ENCODE data around the gene KCNK7.

Gene KCNK7

GRCh38 chr11:65627202-65627601 is 31.6 kb upstream of the KCNK7 start:
- H3K27ac ChIP-seq (ENCODE audit: low read depth, low read length): no peak overlapping the region
- H3K4me1 ChIP-seq (ENCODE audit: control insufficient read depth in 1 of 2, insufficient read depth in 2 of 2, low read length in 2 of 2): no peaks in the 10 kb centered on the region
- no peaks in the 10 kb centered on the region for H3K9me3 ChIP-seq (ENCODE audit: control insufficient read depth in 1 of 2, low read length in 2 of 2)
- H3K4me3 ChIP-seq (ENCODE audit: low read depth in 1 of 2, low read length in 2 of 2): no peak overlapping the region
- peaks cover 45 to 86% of the 10 kb centered on the region in 2 donors for H3K36me3 ChIP-seq (ENCODE audit: control insufficient read depth in 1 of 2, insufficient read depth in 2 of 2, low read length in 2 of 2)
- no peaks in the 10 kb centered on the region for H3K27me3 ChIP-seq (ENCODE audit: control insufficient read depth in 1 of 2, insufficient read depth in 2 of 2, low read length in 2 of 2)
- H3K9ac ChIP-seq (ENCODE audit: low read depth in 1 of 2, low read length in 2 of 2): no peak overlapping the region

GRCh38 chr11:65625628-65626342 is 30.2 kb upstream of the KCNK7 start:
- H3K27ac ChIP-seq (ENCODE audit: low read depth, low read length): no peak overlapping the region
- H3K36me3 ChIP-seq (ENCODE audit: control insufficient read depth in 1 of 2, insufficient read depth in 2 of 2, low read length in 2 of 2): peaks cover 45 to 90% of the 10 kb centered on the region in 2 donors
- H3K27me3 ChIP-seq (ENCODE audit: control insufficient read depth in 1 of 2, insufficient read depth in 2 of 2, low read length in 2 of 2): no peaks in the 10 kb centered on the region
- no peaks in the 10 kb centered on the region for H3K9me3 ChIP-seq (ENCODE audit: control insufficient read depth in 1 of 2, low read length in 2 of 2)
- H3K9ac ChIP-seq (ENCODE audit: low read depth in 1 of 2, low read length in 2 of 2): no peak overlapping the region
- no peak overlapping the region for H3K4me3 ChIP-seq (ENCODE audit: low read depth in 1 of 2, low read length in 2 of 2)
- no peaks in the 10 kb centered on the region for H3K4me1 ChIP-seq (ENCODE audit: control insufficient read depth in 1 of 2, insufficient read depth in 2 of 2, low read length in 2 of 2)

- Histone ChIP-seq H3K9ac (ENCODE audit: low read depth in 1 of 2, low read length in 2 of 2) (no peak overlapping the region), H3K9me3 (ENCODE audit: control insufficient read depth in 1 of 2, low read length in 2 of 2) (no peaks in the 10 kb centered on the region), H3K36me3 (ENCODE audit: control insufficient read depth in 1 of 2, insufficient read depth in 2 of 2, low read length in 2 of 2) (peaks cover 45 to 90% of the 10 kb centered on the region in 2 donors), H3K4me3 (ENCODE audit: low read depth in 1 of 2, low read length in 2 of 2) (no peak overlapping the region), H3K27ac (ENCODE audit: low read depth, low read length) (no peak overlapping the region), H3K27me3 (ENCODE audit: control insufficient read depth in 1 of 2, insufficient read depth in 2 of 2, low read length in 2 of 2) (no peaks in the 10 kb centered on the region), H3K4me1 (ENCODE audit: control insufficient read depth in 1 of 2, insufficient read depth in 2 of 2, low read length in 2 of 2) (no peaks in the 10 kb centered on the region)
Measured at GRCh38 chr11:65624931-65625627, 29.5 kb upstream of the KCNK7 start.

GRCh38 chr11:65623852-65624616 is 28.4 kb upstream of the KCNK7 start:
- Histone ChIP-seq H3K4me3 (ENCODE audit: low read depth in 1 of 2, low read length in 2 of 2) (no peak overlapping the region), H3K27ac (ENCODE audit: low read depth, low read length) (no peak overlapping the region), H3K36me3 (ENCODE audit: control insufficient read depth in 1 of 2, insufficient read depth in 2 of 2, low read length in 2 of 2) (peaks cover 44 to 90% of the 10 kb centered on the region in 2 donors), H3K27me3 (ENCODE audit: control insufficient read depth in 1 of 2, insufficient read depth in 2 of 2, low read length in 2 of 2) (no peaks in the 10 kb centered on the region), H3K4me1 (ENCODE audit: control insufficient read depth in 1 of 2, insufficient read depth in 2 of 2, low read length in 2 of 2) (no peaks in the 10 kb centered on the region), H3K9ac (ENCODE audit: low read depth in 1 of 2, low read length in 2 of 2) (no peak overlapping the region), H3K9me3 (ENCODE audit: control insufficient read depth in 1 of 2, low read length in 2 of 2) (no peaks in the 10 kb centered on the region)

- H3K4me1 ChIP-seq (ENCODE audit: control insufficient read depth in 1 of 2, insufficient read depth in 2 of 2, low read length in 2 of 2): no peaks in the 10 kb centered on the region
- H3K4me3 ChIP-seq (ENCODE audit: low read depth in 1 of 2, low read length in 2 of 2): no peak overlapping the region
- no peaks in the 10 kb centered on the region for H3K9me3 ChIP-seq (ENCODE audit: control insufficient read depth in 1 of 2, low read length in 2 of 2)
- no peak overlapping the region for H3K27ac ChIP-seq (ENCODE audit: low read depth, low read length)
- H3K36me3 ChIP-seq (ENCODE audit: control insufficient read depth in 1 of 2, insufficient read depth in 2 of 2, low read length in 2 of 2): peaks cover 40 to 92% of the 10 kb centered on the region in 2 donors
- no peaks in the 10 kb centered on the region for H3K27me3 ChIP-seq (ENCODE audit: control insufficient read depth in 1 of 2, insufficient read depth in 2 of 2, low read length in 2 of 2)
- H3K9ac ChIP-seq (ENCODE audit: low read depth in 1 of 2, low read length in 2 of 2): no peak overlapping the region
Measured at GRCh38 chr11:65623177-65623576, 27.6 kb upstream of the KCNK7 start.

GRCh38 chr11:65622011-65622410 is 26.4 kb upstream of the KCNK7 start:
- no peaks in the 10 kb centered on the region for H3K9me3 ChIP-seq (ENCODE audit: control insufficient read depth in 1 of 2, low read length in 2 of 2)
- no peak overlapping the region for H3K27ac ChIP-seq (ENCODE audit: low read depth, low read length)
- H3K36me3 ChIP-seq (ENCODE audit: control insufficient read depth in 1 of 2, insufficient read depth in 2 of 2, low read length in 2 of 2): peaks cover 43 to 92% of the 10 kb centered on the region in 2 donors
- no peak overlapping the region for H3K9ac ChIP-seq (ENCODE audit: low read depth in 1 of 2, low read length in 2 of 2)
- no peak overlapping the region for H3K4me3 ChIP-seq (ENCODE audit: low read depth in 1 of 2, low read length in 2 of 2)
- H3K27me3 ChIP-seq (ENCODE audit: control insufficient read depth in 1 of 2, insufficient read depth in 2 of 2, low read length in 2 of 2): no peaks in the 10 kb centered on the region
- peaks cover 3 to 6% of the 10 kb centered on the region in 2 donors for H3K4me1 ChIP-seq (ENCODE audit: control insufficient read depth in 1 of 2, insufficient read depth in 2 of 2, low read length in 2 of 2)

- Histone ChIP-seq H3K4me1 (ENCODE audit: control insufficient read depth in 1 of 2, insufficient read depth in 2 of 2, low read length in 2 of 2) (peaks cover 8 to 12% of the 10 kb centered on the region in 2 donors), H3K4me3 (ENCODE audit: low read depth in 1 of 2, low read length in 2 of 2) (no peak overlapping the region), H3K36me3 (ENCODE audit: control insufficient read depth in 1 of 2, insufficient read depth in 2 of 2, low read length in 2 of 2) (peaks cover 38 to 87% of the 10 kb centered on the region in 2 donors)
Measured at GRCh38 chr11:65621460-65621859, 25.9 kb upstream of the KCNK7 start.

DNA sequence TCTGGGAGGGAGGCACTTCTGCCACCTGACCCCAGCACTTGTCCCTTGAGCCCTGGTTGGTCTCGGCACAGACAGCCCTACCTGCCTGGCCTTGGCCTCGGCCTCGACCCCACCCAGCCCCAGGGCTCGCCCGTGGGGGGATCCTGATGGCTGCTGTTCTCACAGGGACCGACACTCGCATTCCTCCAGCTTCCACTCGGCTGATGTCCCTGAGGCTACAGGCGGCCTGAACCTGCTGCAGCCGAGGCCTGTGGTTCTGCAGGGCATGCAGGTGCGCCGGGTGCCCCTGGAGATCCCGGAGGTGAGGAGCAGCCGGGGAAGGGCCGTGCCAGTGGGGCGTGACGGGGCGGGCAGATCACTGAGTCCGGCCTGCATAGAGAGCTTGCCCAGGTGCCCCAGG is 25.1 kb upstream of the KCNK7 start:
- Histone ChIP-seq H3K27ac (ENCODE audit: low read depth, low read length) (no peak overlapping the region), H3K27me3 (ENCODE audit: control insufficient read depth in 1 of 2, insufficient read depth in 2 of 2, low read length in 2 of 2) (no peaks in the 10 kb centered on the region), H3K9ac (ENCODE audit: low read depth in 1 of 2, low read length in 2 of 2) (no peak overlapping the region), H3K4me3 (ENCODE audit: low read depth in 1 of 2, low read length in 2 of 2) (no peak overlapping the region), H3K36me3 (ENCODE audit: control insufficient read depth in 1 of 2, insufficient read depth in 2 of 2, low read length in 2 of 2) (peaks cover 33 to 79% of the 10 kb centered on the region in 2 donors), H3K4me1 (ENCODE audit: control insufficient read depth in 1 of 2, insufficient read depth in 2 of 2, low read length in 2 of 2) (peaks cover 10 to 15% of the 10 kb centered on the region in 2 donors), H3K9me3 (ENCODE audit: control insufficient read depth in 1 of 2, low read length in 2 of 2) (no peaks in the 10 kb centered on the region)

More at GRCh38 chr11:65621460-65621859, 25.9 kb upstream of the KCNK7 start:
- no peaks in the 10 kb centered on the region for H3K27me3 ChIP-seq (ENCODE audit: control insufficient read depth in 1 of 2, insufficient read depth in 2 of 2, low read length in 2 of 2)
- H3K27ac ChIP-seq (ENCODE audit: low read depth, low read length): no peak overlapping the region
- no peak overlapping the region for H3K9ac ChIP-seq (ENCODE audit: low read depth in 1 of 2, low read length in 2 of 2)
- no peaks in the 10 kb centered on the region for H3K9me3 ChIP-seq (ENCODE audit: control insufficient read depth in 1 of 2, low read length in 2 of 2)

GRCh38 chr11:65619281-65619928 is 23.8 kb upstream of the KCNK7 start:
- no peak overlapping the region for H3K27ac ChIP-seq (ENCODE audit: low read depth, low read length)
- H3K27me3 ChIP-seq (ENCODE audit: control insufficient read depth in 1 of 2, insufficient read depth in 2 of 2, low read length in 2 of 2): no peaks in the 10 kb centered on the region
- H3K4me1 ChIP-seq (ENCODE audit: control insufficient read depth in 1 of 2, insufficient read depth in 2 of 2, low read length in 2 of 2): peaks cover 10 to 15% of the 10 kb centered on the region in 2 donors
- no peak overlapping the region for H3K4me3 ChIP-seq (ENCODE audit: low read depth in 1 of 2, low read length in 2 of 2)
- H3K9ac ChIP-seq (ENCODE audit: low read depth in 1 of 2, low read length in 2 of 2): no peak overlapping the region
- H3K9me3 ChIP-seq (ENCODE audit: control insufficient read depth in 1 of 2, low read length in 2 of 2): no peaks in the 10 kb centered on the region
- H3K36me3 ChIP-seq (ENCODE audit: control insufficient read depth in 1 of 2, insufficient read depth in 2 of 2, low read length in 2 of 2): peaks cover 31 to 68% of the 10 kb centered on the region in 2 donors

Measured in duodenal mucosa (tissue), 2 donors.